ENCODE results near the gene CCR3.

CCR3 gene

DNA sequence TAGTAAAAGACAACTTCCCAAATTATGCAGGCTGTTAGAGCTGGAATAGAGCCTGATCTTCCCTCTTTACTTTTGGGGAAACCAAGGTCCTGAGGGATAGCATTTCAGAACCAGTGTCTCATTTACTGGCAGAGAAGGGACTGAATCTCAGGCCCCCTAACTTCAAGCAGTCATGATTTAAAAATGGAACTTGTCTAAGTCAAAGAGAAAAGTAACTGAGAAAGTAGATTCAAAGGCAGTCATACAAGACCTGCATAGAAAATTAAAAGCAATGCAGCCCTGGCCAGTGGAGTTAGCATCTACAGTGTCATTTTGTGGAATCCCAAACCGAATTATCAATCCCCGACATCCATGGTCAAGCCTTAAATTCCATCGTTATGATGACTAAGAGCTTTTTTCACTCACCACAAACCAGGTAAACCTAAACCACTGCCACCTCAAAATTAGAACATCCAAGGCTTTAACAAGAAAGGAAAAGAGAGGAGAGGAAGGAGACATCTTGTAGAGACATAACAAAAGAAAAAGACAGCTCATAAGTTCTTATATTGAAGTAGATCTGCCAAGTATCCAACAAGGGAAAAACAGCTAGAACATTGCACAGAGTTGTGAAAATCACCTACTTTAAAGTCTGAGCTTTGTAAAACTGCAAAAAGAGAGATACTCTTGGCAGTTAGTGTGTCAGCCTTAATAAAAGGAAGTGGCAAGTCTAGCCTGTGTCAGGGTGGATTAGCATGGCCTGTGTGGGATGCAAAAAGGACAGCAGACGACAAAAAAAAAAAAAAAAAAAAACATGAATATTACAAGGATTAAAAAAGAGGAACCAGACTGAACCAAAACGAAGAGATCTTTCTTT, 57.6 kb downstream of the CCR3 start:
- DNase-seq = peak; percentile 38

DNA sequence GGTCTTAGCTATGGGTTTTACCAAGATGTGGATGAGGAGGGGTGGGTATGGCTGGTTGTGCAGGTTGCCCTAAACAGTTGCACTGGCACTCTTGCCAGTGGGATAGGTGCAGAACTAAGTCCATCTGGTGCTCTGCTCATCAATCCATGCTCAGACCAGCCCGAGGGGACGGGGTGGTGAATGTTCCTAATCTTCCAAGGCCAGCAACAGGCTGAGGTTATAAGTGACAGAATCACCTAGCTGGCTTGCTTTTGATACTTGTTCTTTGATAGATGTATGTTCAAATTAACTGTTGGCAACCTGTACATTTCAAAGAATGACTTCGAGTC, 58.2 kb downstream of the CCR3 start:
- no peak for DNase-seq

DNA sequence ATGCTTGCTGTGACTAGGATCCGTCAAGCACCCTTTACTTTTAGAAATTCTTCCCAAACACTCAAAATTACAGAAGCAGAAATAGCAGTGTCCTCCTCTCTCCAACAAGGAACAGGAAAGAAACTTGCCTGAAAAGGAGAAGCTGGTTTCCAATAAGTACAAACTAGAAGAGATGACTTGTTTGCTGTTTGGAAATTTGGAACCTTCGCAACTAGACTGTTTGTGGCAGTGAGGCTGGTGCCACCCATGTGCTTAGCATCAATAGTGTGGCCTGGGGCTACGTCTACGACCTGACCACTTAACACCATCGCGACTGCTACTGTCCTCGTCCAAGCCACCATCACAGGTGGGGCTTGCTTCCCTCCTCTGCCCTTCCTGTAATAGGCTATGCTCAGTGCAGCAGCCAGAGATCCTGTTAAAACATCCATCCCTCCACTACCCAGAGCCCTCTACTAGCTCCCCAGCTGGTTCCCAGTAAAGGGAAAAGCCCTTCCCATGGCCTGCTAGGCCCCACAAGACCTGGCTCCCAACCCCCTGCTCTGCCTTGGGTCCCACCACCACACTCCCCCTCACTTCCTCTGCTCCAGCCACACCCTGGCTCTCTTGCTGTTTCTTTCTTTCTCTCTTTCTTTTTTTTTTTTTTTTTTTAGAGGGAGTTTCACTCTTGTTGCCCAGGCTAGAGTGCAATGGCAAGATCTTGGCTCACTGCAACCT, 59.0 kb downstream of the CCR3 start:
- DNase-seq = no peak

DNA sequence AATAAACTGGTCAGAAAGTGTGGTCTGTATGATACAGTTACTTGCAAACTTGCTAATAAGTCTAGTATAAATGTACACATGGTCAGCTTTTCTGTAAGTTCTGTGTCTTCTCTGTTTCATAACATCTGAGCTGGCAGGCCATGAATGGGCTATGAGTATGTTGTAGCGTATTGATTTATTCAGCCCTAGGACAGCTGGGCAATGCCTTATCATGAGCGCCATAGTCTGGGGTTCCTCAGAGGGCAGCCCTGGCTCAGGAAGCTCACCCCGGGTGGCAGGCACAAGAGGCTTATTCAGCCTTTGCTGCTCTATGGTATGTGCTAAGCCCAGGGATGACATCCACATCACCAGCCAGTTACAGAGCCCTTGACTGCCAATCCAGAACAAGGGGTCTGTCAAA, 61.0 kb downstream of the CCR3 start:
- no peak for DNase-seq

DNA sequence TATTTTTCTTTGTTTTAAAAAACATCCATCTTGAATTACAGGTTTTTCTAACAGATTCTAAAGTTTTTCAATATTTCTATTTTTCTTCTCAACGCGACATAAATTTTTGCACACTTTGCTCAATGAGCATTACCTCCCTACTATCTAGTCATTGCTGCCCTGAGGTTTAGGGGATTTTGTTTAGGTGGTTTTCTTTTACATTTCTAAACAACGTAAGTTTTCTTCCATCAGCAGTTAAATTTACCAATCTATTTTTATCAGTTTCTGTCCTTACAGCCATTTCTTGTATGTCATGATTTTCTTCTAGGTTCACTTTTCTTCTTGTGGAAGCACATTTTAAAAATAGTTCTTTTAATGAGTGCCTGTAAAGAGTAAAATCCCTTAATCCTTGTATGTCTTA, 62.5 kb downstream of the CCR3 start:
- no peak for DNase-seq

DNA sequence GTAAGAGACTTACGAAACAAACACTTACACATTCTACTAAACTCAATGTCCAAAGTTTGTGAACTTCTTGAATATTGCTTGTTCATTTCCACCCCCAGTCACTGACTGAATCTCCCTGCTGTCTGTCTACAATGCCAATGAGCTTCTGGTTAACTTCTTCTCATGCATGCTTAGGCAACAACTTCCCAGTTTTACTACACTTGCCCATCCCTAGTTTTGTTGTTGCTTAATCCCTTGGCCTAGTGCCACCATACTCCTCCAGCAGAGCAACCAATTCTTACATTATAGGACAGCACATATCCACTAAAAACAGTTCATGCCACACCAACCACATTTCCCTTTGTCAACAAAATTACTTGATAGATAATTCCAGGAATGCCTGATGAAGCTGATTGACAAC, 70.7 kb downstream of the CCR3 start:
- no peak for DNase-seq

DNA sequence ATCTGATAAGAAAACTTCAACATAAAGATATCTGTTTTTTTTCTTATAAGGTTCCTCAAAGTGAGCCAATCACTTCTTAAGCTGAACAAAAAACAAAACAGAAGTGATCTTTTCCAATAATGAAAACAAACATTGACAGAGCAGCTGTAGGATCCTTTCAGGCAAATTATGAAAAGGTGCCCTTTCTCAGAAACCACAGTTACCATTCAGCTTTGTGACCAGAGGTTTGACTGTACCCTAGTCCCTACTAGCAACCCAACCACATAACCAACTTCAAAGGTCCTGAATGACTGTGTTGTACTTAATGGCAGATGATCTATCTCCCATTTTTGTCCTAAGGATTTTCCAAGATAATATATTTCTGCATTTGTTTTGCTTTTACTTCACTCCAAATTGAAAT, 72.3 kb downstream of the CCR3 start:
- DNase-seq = no peak

DNA sequence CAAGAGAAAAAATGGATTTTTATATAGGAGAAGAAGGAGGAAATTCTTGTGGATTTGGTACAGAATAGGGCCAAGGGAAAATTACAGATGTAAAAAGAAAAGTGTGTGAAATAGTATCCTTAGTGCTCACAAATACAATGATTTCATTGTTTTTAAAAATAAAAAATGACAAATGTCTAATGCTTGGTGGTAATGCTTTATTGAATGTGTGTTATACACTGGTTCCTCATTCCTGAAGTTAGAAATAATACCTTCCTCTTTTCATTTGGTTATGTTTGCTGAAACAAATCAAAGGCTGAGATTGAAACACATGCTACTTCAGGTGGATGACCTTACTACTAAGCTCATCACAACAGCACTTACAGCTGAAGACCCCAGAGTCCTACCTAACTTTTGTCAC, 73.9 kb downstream of the CCR3 start:
- DNase-seq = no peak

All from CD4-positive, alpha-beta T cell treated with Interleukin-10 for 1 hour (primary cell).